ES-I3 (cell line): ENCODE results near the gene ASTN2.

Experiments
- H3K36me3 ChIP-seq: 2 replicates; pipeline ENCODE4 v1.6.1; 2013; ENCODE audit warnings: mild to moderate bottlenecking, low read length, control low read depth, moderate library complexity; ENCODE audit not compliant: insufficient read depth
- H3K4me1 ChIP-seq: 2 replicates; pipeline ENCODE4 v1.6.1; 2013; ENCODE audit warnings: mild to moderate bottlenecking, control low read depth, low read length; ENCODE audit not compliant: insufficient read depth
- H3K9ac ChIP-seq: 2 replicates; pipeline ENCODE4 v1.6.1; 2013; ENCODE audit warnings: low read depth, mild to moderate bottlenecking, low read length, moderate library complexity
- H3K9me3 ChIP-seq: 2 replicates; pipeline ENCODE4 v1.6.1; 2013; ENCODE audit warnings: mild to moderate bottlenecking, low read length, moderate library complexity; ENCODE audit not compliant: control insufficient read depth, insufficient read depth

ASTN2 gene

DNA sequence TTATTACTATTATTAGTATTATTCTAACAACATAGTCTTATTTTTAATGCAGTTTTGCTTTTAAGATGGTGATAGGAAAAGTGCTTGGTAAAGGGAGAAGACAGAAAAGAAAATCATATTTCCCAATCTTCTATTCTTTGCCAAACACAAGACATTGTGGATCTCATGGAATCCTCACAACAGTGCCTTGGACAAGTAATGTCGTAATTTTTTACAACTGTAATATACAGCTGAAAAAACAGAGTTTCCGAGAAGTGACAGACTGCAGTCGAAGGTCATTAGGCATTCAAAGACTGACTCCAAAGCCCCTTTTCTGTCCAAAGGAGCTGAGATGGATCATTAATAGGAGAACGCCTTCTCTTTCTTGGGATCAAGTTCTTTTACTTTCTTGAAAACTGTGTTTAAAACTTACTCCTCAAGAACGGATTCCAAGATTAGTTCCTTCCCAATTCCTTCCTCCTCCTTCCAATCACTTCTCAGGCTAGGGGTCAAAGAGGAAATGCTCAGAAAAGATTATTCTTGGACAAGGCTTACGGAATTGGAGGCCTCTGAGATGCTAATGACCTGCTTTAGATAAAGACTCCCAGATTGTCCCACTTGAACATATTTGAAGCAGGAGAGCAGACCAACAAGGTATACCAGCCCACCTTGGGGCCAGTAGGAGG is 752.1 kb downstream of the ASTN2 start:
- Histone ChIP-seq H3K36me3 (no peaks in the 10 kb centered on the region; the same call in 1 of the 2 replicates), H3K9me3 (no peaks in the 10 kb centered on the region), H3K9ac (no peak overlapping the region), H3K4me1 (peaks cover 2% of the 10 kb centered on the region; the same call in 1 of the 2 replicates)

DNA sequence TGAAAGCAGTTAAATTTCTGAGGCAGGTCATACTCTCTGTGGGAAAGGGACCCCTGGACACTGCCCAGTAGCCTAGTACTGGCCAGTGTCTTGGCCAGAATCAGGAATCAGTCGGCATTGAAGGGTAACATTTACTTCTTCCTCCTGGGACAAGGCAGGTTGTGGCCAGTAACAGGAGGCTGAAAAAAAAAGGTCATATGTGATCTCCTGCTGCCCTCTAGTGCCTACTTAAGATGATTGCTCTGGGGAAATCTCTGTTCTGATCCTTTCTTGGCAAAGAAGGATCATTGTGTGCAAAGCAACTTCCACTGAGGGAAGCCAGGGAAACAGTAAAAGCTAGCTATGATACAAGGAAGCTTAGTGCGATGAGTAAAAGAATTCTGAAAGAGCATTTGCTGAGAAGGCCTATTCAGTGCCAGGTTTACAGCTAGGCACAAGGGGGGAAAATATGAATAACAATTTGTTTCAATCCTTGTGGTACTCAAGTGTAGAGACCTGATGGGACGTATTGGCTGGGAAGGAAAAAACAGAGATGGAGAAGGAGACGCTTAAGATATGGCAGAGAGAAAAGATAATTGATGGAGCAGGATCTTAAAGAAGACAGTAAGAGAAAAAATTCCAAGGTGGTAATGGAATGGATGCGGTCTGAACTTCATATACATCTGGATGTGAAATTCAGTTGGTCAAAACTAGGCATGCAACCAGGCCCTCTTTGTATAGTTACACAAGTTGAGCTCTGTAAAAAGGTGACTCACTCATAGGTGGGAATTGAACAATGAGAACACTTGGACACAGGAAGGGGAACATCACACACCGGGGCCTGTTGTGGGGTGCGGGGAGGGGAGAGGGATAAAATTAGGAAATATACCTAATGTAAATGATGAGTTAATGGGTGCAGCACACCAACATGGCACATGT is 753.6 kb downstream of the ASTN2 start:
- Histone ChIP-seq H3K9ac (no peak overlapping the region), H3K36me3 (no peaks in the 10 kb centered on the region), H3K9me3 (no peaks in the 10 kb centered on the region), H3K4me1 (peaks cover 2% of the 10 kb centered on the region; the same call in 1 of the 2 replicates)

DNA sequence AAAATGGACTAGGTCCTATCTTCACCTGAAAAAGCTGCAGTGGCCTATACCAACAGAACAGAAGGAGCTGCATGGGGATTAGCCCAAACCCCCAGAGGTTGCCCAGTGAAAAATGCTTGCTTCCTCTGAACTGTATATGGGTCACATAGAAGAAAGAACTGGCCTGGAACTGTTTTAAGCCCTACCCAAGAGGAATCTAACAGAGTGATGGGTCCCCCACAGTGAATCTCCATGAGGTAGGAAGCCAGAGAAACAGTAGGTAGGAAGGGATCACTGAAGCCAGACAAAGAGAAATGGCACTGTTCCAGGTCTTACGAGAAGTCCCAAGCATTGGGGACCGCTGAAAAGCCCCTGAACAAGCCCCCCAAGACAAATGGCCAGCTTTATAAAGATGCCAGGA is 756.6 kb downstream of the ASTN2 start:
- Histone ChIP-seq H3K36me3 (no peaks in the 10 kb centered on the region), H3K9ac (no peak overlapping the region), H3K4me1 (peaks cover 2% of the 10 kb centered on the region; the same call in 1 of the 2 replicates), H3K9me3 (no peaks in the 10 kb centered on the region)

DNA sequence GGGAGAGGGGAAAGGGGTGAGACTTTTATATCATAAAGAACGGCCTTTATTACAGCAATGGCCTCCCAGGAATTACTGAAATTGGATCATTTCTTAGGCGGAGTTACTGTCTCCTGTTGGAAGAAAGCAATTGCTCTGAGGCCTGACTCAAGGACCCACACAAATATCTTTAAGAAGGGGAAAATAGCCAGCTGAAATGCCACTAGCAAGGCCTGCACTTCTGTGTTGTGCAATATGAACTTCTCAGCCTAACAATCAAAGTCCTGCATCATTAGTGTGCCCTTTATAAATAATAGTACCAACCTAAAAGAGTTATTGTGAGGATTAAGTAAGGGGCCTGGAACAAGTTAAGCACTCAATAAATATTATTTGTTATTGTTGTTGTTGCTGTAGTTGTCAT is 757.9 kb downstream of the ASTN2 start:
- Histone ChIP-seq H3K4me1 (peaks cover 2% of the 10 kb centered on the region; the same call in 1 of the 2 replicates), H3K9ac (no peak overlapping the region), H3K9me3 (no peaks in the 10 kb centered on the region), H3K36me3 (no peaks in the 10 kb centered on the region)

DNA sequence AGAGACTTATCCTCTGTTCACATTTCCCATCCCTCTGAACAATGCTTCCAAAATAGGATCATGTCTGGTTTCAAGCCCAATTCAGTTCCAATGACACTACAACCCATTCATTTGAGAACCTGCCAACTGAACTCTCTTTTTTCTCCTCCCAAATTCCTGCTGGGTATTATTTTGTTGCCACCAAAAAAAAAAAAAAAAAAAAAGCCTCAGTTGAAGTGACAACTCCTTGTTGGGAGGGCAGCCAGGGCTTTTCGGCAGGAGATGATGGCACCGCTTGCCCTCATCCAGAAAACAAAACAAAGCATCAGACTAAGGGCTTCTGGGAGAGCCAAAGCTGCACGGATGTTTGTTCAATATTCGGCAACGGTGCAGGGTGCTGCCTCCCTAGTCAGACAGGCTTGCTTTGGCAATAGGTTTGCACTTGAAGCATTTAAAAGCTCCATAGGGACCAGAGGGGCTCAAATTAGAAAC is 758.3 kb downstream of the ASTN2 start:
- H3K9me3 ChIP-seq, result no peaks in the 10 kb centered on the region
- H3K4me1 ChIP-seq, result peaks cover 2% of the 10 kb centered on the region; the same call in 1 of the 2 replicates
- H3K9ac ChIP-seq, result no peak overlapping the region
- H3K36me3 ChIP-seq, result no peaks in the 10 kb centered on the region

DNA sequence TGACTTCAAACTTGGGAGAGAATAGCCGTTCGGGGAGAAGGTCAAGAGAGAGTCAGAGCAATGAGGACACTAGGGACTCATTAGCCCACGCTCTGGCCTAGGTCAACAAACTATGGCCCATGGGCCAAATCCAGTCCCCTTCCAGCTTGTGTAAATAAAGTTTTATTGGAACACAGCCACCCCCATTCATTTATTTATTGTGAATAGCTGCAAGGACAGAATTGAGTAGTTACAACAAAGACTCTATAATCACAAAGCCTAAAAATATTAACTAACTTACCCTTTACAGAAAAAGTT is 760.9 kb downstream of the ASTN2 start:
- Histone ChIP-seq H3K9me3 (no peaks in the 10 kb centered on the region), H3K4me1 (no peaks in the 10 kb centered on the region), H3K9ac (no peak overlapping the region), H3K36me3 (no peaks in the 10 kb centered on the region)

DNA sequence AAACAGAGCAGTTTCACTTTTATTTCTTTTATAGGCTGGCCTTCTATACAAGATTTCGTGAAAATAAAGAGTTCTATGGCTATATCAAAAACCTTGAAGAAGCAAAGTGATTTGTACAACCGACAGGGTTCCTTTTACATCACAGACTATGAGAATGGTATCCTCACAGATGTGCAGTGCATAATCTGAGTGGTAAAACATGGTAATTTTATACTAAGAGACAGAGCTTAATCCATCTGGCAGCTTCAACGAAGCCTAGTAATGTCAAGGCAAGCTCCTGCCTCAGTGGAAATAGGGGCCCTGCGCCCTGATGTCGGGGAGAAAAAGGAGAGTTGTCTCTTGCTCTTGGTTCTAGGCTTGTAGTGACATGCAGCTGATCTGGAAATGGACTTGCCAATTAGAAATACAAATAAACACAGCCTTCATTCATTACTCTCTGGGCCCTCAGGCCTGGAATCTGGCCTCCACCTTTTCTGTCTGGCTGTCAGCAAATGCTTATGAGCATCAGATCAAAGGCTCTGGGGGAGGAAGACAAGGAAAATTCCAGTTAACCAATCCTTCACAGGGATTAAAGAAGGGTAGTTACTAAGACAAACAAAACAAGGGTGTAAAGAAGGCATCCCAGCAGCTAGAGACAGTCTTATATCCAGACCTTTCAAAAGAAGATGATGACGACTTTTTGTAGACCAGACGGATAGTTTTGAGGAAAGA is 761.4 kb downstream of the ASTN2 start:
- no peaks in the 10 kb centered on the region for H3K9me3 ChIP-seq
- no peaks in the 10 kb centered on the region for H3K36me3 ChIP-seq
- H3K9ac ChIP-seq, result no peak overlapping the region
- no peaks in the 10 kb centered on the region for H3K4me1 ChIP-seq

DNA sequence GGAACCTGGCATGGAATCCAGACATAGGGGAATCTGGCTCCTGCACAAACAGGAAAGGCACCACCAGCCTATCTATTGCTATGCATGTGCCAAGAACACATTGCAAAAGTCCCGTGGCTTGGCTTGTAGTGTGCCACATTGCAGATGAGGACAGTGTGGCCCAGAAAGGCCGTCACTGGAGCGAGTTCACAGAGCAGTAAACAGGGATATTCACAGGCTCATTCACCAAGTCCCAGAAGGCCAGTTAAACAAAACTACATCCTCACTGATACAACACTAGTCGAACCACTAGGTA is 767.4 kb downstream of the ASTN2 start:
- H3K4me1 ChIP-seq, result no peaks in the 10 kb centered on the region
- no peaks in the 10 kb centered on the region for H3K36me3 ChIP-seq
- H3K9ac ChIP-seq, result no peak overlapping the region
- no peaks in the 10 kb centered on the region for H3K9me3 ChIP-seq

DNA sequence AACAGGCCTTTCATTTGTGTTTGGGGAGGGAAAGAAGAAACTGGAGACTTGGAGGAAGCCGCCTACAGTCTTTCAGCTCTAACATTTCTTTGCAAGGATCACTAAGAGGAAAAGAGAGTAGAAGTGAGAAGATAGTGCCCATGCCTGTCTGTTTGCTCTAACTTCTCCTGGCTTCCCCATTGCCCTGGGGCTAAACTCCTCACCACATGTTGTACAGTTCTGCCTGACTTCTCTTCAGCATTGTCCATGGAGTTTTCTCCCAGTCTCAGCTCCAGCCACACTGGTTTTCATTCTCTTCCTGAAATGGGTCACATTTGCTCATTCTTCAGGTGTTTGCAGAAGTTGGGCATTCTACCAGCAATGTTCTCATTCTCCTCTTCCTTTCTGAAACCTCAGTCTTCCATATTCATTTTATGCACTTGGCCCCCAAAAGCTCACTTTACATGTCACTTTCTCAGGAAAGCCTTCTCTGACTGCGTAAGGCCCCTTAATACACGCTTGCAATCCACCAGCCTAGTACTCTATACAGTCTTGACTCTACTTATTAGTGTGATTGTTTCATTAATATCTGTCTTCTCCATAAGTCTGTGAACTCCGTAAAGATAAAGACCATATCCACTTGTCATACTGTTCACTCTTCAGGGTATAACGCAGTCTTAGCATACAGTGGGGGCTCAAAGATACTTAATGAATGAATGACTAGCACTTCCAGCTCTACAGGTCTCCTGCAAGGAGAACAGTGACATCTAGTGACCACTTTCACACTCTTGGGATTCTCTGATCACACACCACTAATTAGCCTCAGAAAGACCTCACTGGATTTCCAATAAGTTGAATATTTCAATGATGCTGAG is 768.0 kb downstream of the ASTN2 start:
- no peaks in the 10 kb centered on the region for H3K9me3 ChIP-seq
- no peak overlapping the region for H3K9ac ChIP-seq
- H3K4me1 ChIP-seq, result no peaks in the 10 kb centered on the region
- no peaks in the 10 kb centered on the region for H3K36me3 ChIP-seq

DNA sequence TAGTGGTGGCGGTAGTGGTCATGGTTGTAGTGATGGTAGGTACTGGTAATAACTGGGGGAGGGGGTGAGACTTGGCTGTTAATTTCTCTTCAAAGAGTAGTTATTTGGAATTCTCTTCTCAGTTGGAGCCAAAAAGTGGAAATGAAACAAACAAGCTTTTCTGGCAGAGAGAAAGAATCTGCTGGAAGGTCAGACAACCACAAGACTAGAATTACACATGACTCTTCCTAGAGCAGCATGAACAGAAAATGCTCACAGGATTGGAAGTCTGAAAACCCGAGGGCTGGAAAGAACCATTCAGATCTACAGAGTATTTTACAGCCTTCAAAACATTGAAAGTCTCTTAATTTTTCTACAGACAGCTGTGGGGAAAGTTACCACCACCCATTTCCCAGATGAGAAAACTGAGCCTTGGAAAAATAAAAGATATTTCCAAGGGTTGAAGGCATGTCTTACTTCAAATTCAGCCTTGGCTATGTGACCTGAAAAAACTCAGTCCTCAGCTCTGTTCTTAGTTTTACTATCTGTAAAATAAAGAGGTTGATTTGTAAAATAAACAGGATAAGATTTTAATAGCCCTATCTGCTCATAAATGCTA is 770.7 kb downstream of the ASTN2 start:
- H3K9ac ChIP-seq, result no peak overlapping the region
- H3K9me3 ChIP-seq, result no peaks in the 10 kb centered on the region
- H3K4me1 ChIP-seq, result no peaks in the 10 kb centered on the region
- H3K36me3 ChIP-seq, result no peaks in the 10 kb centered on the region

DNA sequence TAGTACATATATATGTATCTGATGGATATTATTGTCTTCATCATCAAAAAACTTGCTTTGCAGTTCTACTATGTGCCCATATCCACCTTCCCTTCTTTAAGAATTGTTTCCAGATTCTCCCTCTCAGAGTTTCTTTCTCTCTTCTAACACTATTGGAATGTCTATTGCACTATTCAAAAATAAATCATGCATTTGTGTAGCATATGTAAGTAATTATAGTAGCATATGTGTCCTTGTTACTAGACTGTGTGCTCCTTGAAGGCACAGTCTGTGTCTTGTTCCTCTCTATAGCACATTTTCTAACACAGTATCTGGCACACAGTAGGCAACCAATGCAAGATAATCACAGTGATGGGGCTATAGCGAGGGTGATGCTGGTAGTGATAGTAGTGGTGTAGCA is 771.2 kb downstream of the ASTN2 start:
- Histone ChIP-seq H3K4me1 (no peaks in the 10 kb centered on the region), H3K9me3 (no peaks in the 10 kb centered on the region), H3K9ac (no peak overlapping the region), H3K36me3 (no peaks in the 10 kb centered on the region)

DNA sequence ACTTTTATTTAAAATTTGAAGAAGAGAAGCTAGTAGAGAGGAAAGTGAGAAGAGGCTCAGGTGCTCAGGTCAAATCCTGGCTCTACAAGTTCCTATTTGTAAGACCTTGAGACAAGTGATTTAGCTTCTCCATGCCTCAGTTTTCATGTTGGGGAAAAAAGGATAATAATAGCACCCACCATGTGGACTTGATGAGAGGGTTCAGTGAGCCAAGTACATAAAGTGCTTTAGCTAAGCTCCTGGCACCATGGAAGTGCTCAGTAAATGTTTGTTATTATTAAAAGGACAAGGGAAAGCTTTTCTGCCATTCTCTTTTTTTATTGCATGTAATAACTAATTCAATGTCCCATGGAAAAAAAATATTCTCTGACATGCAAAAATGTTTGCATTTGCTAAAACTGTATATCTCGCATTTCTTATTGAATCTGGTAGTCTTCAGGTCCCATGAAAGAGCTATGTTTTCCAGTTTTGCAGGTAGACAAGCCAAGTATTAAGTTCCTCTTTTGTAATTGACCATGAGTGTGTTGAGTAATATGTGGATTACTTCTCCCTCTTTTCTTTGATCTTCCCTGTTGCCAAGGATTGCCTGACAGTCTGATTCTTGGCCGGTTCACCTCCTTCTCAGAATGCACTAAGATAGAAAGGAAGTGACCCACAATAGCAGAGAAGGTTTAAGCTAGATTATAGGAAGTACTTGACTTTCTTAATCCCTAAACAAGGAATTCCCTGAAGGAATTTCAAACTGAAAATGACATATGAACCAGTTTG is 773.4 kb downstream of the ASTN2 start:
- Histone ChIP-seq H3K9ac (no peak overlapping the region), H3K36me3 (no peaks in the 10 kb centered on the region)

DNA sequence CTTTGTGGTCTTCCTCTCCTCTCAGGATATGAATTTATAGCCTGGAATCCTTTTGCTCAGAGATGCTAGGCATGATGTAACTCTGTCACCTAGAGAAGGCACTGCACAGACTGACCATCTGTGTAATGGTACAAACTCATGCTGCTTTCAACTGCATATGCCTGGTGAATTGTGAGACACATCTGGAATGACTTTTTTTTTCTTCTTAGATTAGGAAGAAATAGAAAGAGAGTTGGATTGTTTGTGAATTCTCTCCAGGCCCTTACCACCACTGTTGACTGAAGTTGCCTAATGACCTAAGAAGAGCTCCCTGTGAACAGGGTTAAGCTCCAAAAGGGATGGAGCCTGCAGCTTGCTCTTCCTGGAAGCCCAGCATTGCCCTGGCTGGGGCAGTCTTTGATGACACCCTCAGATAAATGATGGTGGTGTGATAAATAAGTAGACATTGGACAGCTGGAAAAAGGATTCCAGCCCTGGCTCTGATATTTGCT is 775.6 kb downstream of the ASTN2 start:
- H3K36me3 ChIP-seq, result no peaks in the 10 kb centered on the region
- H3K4me1 ChIP-seq, result no peaks in the 10 kb centered on the region
- H3K9me3 ChIP-seq, result peaks cover 4% of the 10 kb centered on the region; the same call in 1 of the 2 replicates
- H3K9ac ChIP-seq, result no peak overlapping the region

More for the DNA sequence above, 773.4 kb downstream of the ASTN2 start:
- Histone ChIP-seq H3K9me3 (peaks cover 4% of the 10 kb centered on the region; the same call in 1 of the 2 replicates), H3K4me1 (no peaks in the 10 kb centered on the region)
